Keratinocyte (primary cell): ENCODE results near the gene CD209.

Experiments
- EZH2 ChIP-seq: IDR thresholded peaks from one replicate; pipeline ENCODE4 v1.6.1; 2012; ENCODE audit warnings: inconsistent platforms, mild to moderate bottlenecking, low read length, moderate library complexity
- TF ChIP-seq, protein P1 (sequence below), 3 experiments: IDR thresholded peaks in 1 of 3; conservative IDR thresholded peaks in 1 of 3; optimal IDR thresholded peaks in 1 of 3; 2 replicates in 2 of 3; 3 replicates in 1 of 3; pipeline versions ENCODE3 to v1.5.1; 2011; ENCODE audit warnings: low read length in 3 of 3, mild to moderate bottlenecking in 3 of 3, moderate library complexity in 2 of 3, control low read depth in 1 of 3, inconsistent platforms in 1 of 3; ENCODE audit not compliant: insufficient read depth in 2 of 3; ENCODE audit errors: extremely low read depth in 1 of 3

DNA sequence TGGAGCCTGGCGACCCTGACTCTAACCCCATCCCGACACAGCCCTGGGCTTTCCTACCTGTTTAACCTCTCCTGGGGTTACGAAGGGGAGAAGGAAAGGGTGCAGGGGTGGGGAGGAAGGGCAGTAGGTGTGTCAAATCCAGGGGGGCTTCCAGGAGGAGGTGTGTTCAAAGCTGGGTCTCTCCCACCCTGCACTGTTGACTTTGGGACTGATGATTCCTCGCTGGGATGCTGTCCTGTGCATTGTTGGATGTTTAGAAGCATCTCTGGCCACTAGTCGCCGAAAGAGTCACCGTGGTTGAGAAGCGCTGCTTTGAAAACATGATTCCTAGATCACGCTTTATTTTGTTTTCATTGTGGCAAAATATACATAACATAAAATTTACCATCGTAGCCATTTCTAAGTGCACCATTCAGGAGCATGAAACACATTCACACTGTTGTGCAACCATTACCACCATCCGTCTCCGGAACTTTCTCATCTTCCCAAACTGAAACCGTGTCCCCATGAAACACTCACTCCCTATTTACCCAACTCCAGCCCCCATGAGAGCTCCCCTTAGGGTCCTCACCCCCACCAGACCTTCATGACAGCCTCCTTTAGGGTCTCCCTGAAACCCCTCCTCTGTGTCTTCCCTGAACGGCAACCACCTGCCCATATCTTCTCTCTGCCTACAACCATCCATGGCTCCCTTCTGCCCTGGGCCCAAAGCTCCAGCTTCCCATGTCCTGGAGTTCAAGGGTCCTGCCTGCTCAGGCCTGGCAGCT lies 41.0 kb downstream of the CD209 start:
- TF ChIP-seq, protein P1, sequence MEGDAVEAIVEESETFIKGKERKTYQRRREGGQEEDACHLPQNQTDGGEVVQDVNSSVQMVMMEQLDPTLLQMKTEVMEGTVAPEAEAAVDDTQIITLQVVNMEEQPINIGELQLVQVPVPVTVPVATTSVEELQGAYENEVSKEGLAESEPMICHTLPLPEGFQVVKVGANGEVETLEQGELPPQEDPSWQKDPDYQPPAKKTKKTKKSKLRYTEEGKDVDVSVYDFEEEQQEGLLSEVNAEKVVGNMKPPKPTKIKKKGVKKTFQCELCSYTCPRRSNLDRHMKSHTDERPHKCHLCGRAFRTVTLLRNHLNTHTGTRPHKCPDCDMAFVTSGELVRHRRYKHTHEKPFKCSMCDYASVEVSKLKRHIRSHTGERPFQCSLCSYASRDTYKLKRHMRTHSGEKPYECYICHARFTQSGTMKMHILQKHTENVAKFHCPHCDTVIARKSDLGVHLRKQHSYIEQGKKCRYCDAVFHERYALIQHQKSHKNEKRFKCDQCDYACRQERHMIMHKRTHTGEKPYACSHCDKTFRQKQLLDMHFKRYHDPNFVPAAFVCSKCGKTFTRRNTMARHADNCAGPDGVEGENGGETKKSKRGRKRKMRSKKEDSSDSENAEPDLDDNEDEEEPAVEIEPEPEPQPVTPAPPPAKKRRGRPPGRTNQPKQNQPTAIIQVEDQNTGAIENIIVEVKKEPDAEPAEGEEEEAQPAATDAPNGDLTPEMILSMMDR (optimal IDR thresholded peaks at IDR 0.05 in 1 of 3, IDR thresholded peaks at IDR 0.05 in 1 of 3, conservative IDR thresholded peaks at IDR 0.05 in 1 of 3; ENCODE audit: extremely low read depth in 1 of 3, insufficient read depth in 2 of 3, low read length in 3 of 3), result no peak
- TF ChIP-seq EZH2, result no peak
